GM06990 (cell line): Measurements from ENCODE around the gene RNF181.
"Not testable (repeated sequence)": the region's sequence is repeated elsewhere in the genome, so short reads cannot be mapped to it uniquely, and the experiment has no call there.

ENCODE experiments used
- DNase-seq: peaks from one replicate; pipeline ENCODE4 v3.0.0-alpha.2; 2011; ENCODE audit not compliant: insufficient read length; ENCODE audit errors: extremely low read depth
- H3K27me3 ChIP-seq: replicated peaks from 2 replicates; pipeline ENCODE4 v1.6.0; 2011; ENCODE audit warnings: low read length; ENCODE audit not compliant: control insufficient read depth, insufficient read depth
- H3K36me3 ChIP-seq: 2 replicates; pipeline ENCODE4 v1.5.1; 2011; ENCODE audit warnings: low read length; ENCODE audit not compliant: control insufficient read depth, insufficient read depth
- H3K4me3 ChIP-seq: replicated peaks from 2 replicates; pipeline ENCODE4 v1.5.1; 2011; ENCODE audit warnings: low read depth, mild to moderate bottlenecking, control low read depth, low read length
- CTCF ChIP-seq: IDR thresholded peaks from 2 replicates; pipeline ENCODE4 v1.5.1; 2011; ENCODE audit warnings: low read length, control low read depth, mild to moderate bottlenecking, inconsistent platforms; ENCODE audit not compliant: insufficient read depth, poor library complexity, severe bottlenecking

Gene RNF181

GRCh38 chr2:85589181-85589580, 6.4 kb upstream of the RNF181 start:
- no peaks in the 10 kb centered on the region for H3K27me3 ChIP-seq
- no peaks in the 10 kb centered on the region for H3K36me3 ChIP-seq
- DNase-seq: no peak
- no peak for TF ChIP-seq CTCF
- no peak overlapping the region for H3K4me3 ChIP-seq

- TF ChIP-seq CTCF: no peak
- no peak overlapping the region for H3K4me3 ChIP-seq
- DNase-seq: no peak
- H3K36me3 ChIP-seq: no peaks in the 10 kb centered on the region
- H3K27me3 ChIP-seq: no peaks in the 10 kb centered on the region
These were observed 5.4 kb upstream of the RNF181 start for GRCh38 chr2:85589982-85590791.

GRCh38 chr2:85590950-85591349, 4.6 kb upstream of the RNF181 start:
- Histone ChIP-seq H3K4me3 (no peak overlapping the region), H3K27me3 (no peaks in the 10 kb centered on the region), H3K36me3 (no peaks in the 10 kb centered on the region)
- DNase-seq: no peak
- TF ChIP-seq CTCF: no peak

DNA sequence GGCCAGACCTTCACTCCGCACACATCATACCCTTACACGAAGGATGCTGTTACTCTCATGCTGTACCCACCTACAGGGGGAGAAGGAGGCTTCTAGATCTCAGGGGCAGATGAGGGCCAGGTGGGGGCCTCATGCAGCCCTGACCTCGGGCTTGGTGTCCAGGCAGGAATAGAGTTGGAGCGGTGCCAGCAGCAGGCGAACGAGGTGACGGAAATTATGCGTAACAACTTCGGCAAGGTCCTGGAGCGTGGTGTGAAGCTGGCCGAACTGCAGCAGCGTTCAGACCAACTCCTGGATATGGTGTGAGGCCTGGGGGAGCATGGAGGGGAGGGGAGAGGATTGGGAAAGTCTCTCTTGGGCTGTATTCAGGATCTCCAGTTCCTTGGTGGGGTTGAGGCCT, 4.0 kb upstream of the RNF181 start:
- no peaks in the 10 kb centered on the region; the same call in 1 of the 2 replicates for H3K36me3 ChIP-seq
- H3K27me3 ChIP-seq: no peaks in the 10 kb centered on the region
- TF ChIP-seq CTCF: no peak
- no peak overlapping the region for H3K4me3 ChIP-seq
- DNase-seq: no peak

DNA sequence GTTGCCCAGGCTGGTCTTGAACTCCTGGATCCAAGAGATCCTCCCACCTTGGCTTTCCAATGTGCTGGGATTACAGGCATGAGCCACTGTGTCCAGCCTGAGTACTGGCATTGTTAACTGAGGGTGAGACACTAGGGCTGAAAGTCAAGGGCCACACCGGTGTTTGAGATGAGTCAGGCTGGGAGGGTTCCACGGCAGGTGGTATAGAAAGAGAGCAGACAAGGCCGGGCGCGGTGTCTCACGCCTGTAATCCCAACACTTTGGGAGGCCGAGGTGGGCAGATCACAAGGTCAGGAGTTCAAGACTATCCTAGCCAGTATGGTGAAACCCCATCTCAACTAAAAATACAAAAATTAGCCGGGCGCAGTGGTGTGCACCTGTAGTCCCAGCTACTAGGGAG, 3.2 kb upstream of the RNF181 start:
- not testable (repeated sequence) for DNase-seq, H3K36me3 ChIP-seq, H3K27me3 ChIP-seq, H3K4me3 ChIP-seq

- no peaks in the 10 kb centered on the region for H3K27me3 ChIP-seq
- no peak overlapping the region for H3K4me3 ChIP-seq
- no peak for DNase-seq
- no peak for TF ChIP-seq CTCF
- H3K36me3 ChIP-seq: peaks cover 8% of the 10 kb centered on the region
These were observed 2.5 kb upstream of the RNF181 start for GRCh38 chr2:85593023-85593422.
